ENCODE measurements around the gene ZSWIM6. TPM values are rescaled to one million over a fixed set of nuclear protein-coding genes. Genes with fewer than 3 reads are reported as not detected.

The ZSWIM6 gene
- total RNA-seq, 1 experiment from 2014 or later = 12.9 TPM

DNA sequence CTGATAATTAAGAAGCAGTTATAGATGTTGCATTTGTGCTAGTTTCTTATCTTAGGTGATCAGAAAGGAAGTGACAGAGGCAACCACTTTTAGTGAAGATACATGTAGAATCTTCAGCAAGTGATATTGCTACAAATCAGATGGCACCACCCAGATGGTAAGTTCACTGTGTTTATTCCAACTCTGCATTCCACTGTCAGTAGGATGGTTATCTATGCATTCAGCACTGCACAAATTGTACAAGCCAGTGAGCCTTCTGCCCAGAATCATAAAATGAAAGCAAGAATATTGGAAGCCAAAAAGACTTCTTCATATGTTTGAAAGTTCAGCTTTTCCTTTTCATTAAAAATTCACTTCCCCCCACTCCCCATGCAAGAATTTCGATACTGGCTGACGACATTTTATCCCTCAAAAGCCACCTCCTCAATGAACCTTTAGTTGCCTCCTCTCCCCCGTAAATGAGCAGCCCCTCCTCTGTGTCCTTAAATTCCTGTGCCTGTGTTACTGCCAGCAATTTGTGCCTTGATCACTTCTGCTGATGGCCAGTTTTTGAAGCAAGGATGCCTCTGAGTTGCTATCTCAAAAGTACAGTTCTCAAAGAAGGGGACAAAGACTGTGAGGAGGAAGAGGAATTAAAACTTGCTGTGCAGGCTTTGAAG is 91.6 kb downstream of the ZSWIM6 start:
- Histone ChIP-seq H3K9me2 (ENCODE audit: insufficient read depth) (no peaks in the 10 kb centered on the region), H2AFZ (no peak overlapping the region), H3K4me2 (no peak overlapping the region), H3K27ac (0 out of 2 replicates have a peak overlapping the region, but pooled peaks have one; percentile 2), H3K4me1 (replicated peaks; ENCODE audit: insufficient read depth) (no peaks in the 10 kb centered on the region), H4K20me1 (ENCODE audit: insufficient read depth) (0 out of 2 replicates have a peak, but pooled peaks cover 4% of the 10 kb centered on the region), H3K9me3 (ENCODE audit: insufficient read depth, low read depth) (no peaks in the 10 kb centered on the region), H3K79me2 (ENCODE audit: low read depth) (peaks cover 64% of the 10 kb centered on the region), H3K36me3 (ENCODE audit: low read depth) (no peaks in the 10 kb centered on the region), H3K4me3 (no peak overlapping the region), H3K27me3 (ENCODE audit: insufficient read depth, low read depth) (no peaks in the 10 kb centered on the region), H3F3A (ENCODE audit: insufficient read depth, low read depth) (0 out of 2 replicates have a peak, but pooled peaks cover 3% of the 10 kb centered on the region)
- DNase-seq = no peak
- intact Hi-C loops (cut with micrococcal nuclease; ENCODE audit: unreplicated experiment) = no loop called here
- POLR2A ChIA-PET (ENCODE audit: unreplicated experiment) = no interaction called here
- BruUV-seq (replicated peaks) = no TSS peak
- CTCF ChIA-PET = no interaction called here
- TF ChIP-seq, protein P1, sequence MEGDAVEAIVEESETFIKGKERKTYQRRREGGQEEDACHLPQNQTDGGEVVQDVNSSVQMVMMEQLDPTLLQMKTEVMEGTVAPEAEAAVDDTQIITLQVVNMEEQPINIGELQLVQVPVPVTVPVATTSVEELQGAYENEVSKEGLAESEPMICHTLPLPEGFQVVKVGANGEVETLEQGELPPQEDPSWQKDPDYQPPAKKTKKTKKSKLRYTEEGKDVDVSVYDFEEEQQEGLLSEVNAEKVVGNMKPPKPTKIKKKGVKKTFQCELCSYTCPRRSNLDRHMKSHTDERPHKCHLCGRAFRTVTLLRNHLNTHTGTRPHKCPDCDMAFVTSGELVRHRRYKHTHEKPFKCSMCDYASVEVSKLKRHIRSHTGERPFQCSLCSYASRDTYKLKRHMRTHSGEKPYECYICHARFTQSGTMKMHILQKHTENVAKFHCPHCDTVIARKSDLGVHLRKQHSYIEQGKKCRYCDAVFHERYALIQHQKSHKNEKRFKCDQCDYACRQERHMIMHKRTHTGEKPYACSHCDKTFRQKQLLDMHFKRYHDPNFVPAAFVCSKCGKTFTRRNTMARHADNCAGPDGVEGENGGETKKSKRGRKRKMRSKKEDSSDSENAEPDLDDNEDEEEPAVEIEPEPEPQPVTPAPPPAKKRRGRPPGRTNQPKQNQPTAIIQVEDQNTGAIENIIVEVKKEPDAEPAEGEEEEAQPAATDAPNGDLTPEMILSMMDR (conservative IDR thresholded peaks at IDR 0.05) = no peak
- TF ChIP-seq EZH2 (IDR thresholded peaks at IDR 0.05; ENCODE audit: low read depth) = no peak

DNA sequence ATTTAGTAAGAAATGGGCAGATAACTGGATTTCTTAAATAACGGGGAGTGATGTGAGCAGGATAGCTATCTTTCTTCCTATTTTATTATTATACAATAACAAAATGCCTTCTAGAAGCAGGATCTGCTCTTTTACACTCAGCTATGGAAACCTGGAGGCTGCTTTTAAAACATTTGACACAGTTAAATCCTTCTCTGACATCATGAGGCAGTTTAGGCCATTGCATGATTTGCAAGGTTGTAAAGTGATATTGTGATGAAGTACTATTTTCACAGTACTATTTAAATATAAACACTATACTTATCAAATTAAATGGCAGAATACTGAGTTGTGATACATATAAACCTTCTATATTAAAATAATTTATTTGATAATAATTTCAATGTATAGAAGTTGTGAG is 93.9 kb downstream of the ZSWIM6 start:
- CTCF ChIA-PET = no interaction called here

DNA sequence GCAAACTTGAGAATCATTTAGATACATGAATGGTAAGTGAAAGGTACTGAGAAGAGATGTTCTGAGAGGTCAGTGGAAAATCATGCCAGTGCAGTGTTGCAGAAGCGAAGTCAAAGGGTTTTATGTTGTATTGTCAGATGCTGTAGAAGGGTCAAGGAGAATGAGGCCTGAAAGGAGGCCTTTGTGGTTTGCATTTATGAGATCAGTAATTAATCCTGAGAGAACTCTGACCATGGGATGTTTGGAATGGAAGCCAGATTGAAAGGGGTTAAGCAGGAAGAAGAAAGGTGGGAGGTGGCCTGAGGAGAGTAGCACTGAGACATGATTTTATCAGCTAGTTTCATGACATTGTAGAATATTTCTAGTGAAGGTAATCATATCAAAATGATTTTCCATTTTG is 97.8 kb downstream of the ZSWIM6 start:
- intact Hi-C loops (cut with micrococcal nuclease; ENCODE audit: unreplicated experiment) = no loop called here
- no peak for DNase-seq
- no peaks in the 10 kb centered on the region for H3K9me2 ChIP-seq (ENCODE audit: insufficient read depth)
- no peak overlapping the region for H3K27ac ChIP-seq
- H4K20me1 ChIP-seq (ENCODE audit: insufficient read depth) = no peaks in the 10 kb centered on the region; the same call in 1 of the 2 replicates
- no peak overlapping the region for H3K4me2 ChIP-seq
- ChIA-PET POLR2A (ENCODE audit: unreplicated experiment) (interaction anchor here (0.7 kb wide), 1 partner anchor 107 kb away, joined by 3 read pairs; no protein-coding TSS in a partner anchor), CTCF (no interaction called here)
- no peaks in the 10 kb centered on the region for H3K9me3 ChIP-seq (ENCODE audit: insufficient read depth, low read depth)
- H2AFZ ChIP-seq = no peak overlapping the region
- no TSS peak for BruUV-seq (replicated peaks)
- TF ChIP-seq, protein P1 (conservative IDR thresholded peaks at IDR 0.05) = no peak
- no peak for TF ChIP-seq EZH2 (IDR thresholded peaks at IDR 0.05; ENCODE audit: low read depth)
- H3K36me3 ChIP-seq (ENCODE audit: low read depth) = no peaks in the 10 kb centered on the region
- peaks cover 46% of the 10 kb centered on the region for H3K79me2 ChIP-seq (ENCODE audit: low read depth)
- 0 out of 2 replicates have a peak, but pooled peaks cover 9% of the 10 kb centered on the region for H3F3A ChIP-seq (ENCODE audit: insufficient read depth, low read depth)
- H3K27me3 ChIP-seq (ENCODE audit: insufficient read depth, low read depth) = no peaks in the 10 kb centered on the region
- H3K4me1 ChIP-seq (replicated peaks; ENCODE audit: insufficient read depth) = no peaks in the 10 kb centered on the region
- H3K4me3 ChIP-seq = no peak overlapping the region

More for the DNA sequence above, 93.9 kb downstream of the ZSWIM6 start:
- POLR2A ChIA-PET (ENCODE audit: unreplicated experiment) = interaction anchor here (0.9 kb wide), 1 partner anchor 42 kb away, joined by 3 read pairs; no protein-coding TSS in a partner anchor
- no peak for DNase-seq
- H3K4me3 ChIP-seq = no peak overlapping the region
- H3K27me3 ChIP-seq (ENCODE audit: insufficient read depth, low read depth) = no peaks in the 10 kb centered on the region
- intact Hi-C loops (cut with micrococcal nuclease; ENCODE audit: unreplicated experiment) = no loop called here
- no peak for TF ChIP-seq EZH2 (IDR thresholded peaks at IDR 0.05; ENCODE audit: low read depth)
- TF ChIP-seq, protein P1 (conservative IDR thresholded peaks at IDR 0.05) = no peak
- no peaks in the 10 kb centered on the region for H3K36me3 ChIP-seq (ENCODE audit: low read depth)
- H3K9me3 ChIP-seq (ENCODE audit: insufficient read depth, low read depth) = no peaks in the 10 kb centered on the region
- no peak overlapping the region for H3K4me2 ChIP-seq
- H3K4me1 ChIP-seq (replicated peaks; ENCODE audit: insufficient read depth) = no peaks in the 10 kb centered on the region
- H3F3A ChIP-seq (ENCODE audit: insufficient read depth, low read depth) = 0 out of 2 replicates have a peak, but pooled peaks cover 3% of the 10 kb centered on the region
- H3K27ac ChIP-seq = no peak overlapping the region
- peaks cover 55% of the 10 kb centered on the region for H3K79me2 ChIP-seq (ENCODE audit: low read depth)
- no peak overlapping the region for H2AFZ ChIP-seq
- H3K9me2 ChIP-seq (ENCODE audit: insufficient read depth) = no peaks in the 10 kb centered on the region
- H4K20me1 ChIP-seq (ENCODE audit: insufficient read depth) = 0 out of 2 replicates have a peak, but pooled peaks cover 4% of the 10 kb centered on the region
- BruUV-seq (replicated peaks) = no TSS peak
